AG09309 (cell line): ENCODE results near the gene GLTP.
"Not testable (repeated sequence)": the region's sequence is repeated elsewhere in the genome, so short reads cannot be mapped to it uniquely, and the experiment has no call there.

ENCODE experiments used
- DNase-seq: peaks from one replicate; pipeline ENCODE4 v3.0.0-alpha.2; 2010; ENCODE audit warnings: low read depth
- H3K4me3 ChIP-seq: 2 replicates; pipeline ENCODE4 v1.5.1; 2011; ENCODE audit warnings: mild to moderate bottlenecking, low read depth, low read length, moderate library complexity; ENCODE audit not compliant: control insufficient read depth
- CTCF ChIP-seq: IDR thresholded peaks from 2 replicates; pipeline ENCODE4 v1.5.1; 2011; ENCODE audit warnings: mild to moderate bottlenecking, low read depth, low read length, inconsistent platforms; ENCODE audit not compliant: insufficient read depth, control insufficient read depth; ENCODE audit errors: missing control alignments

Gene GLTP

DNA sequence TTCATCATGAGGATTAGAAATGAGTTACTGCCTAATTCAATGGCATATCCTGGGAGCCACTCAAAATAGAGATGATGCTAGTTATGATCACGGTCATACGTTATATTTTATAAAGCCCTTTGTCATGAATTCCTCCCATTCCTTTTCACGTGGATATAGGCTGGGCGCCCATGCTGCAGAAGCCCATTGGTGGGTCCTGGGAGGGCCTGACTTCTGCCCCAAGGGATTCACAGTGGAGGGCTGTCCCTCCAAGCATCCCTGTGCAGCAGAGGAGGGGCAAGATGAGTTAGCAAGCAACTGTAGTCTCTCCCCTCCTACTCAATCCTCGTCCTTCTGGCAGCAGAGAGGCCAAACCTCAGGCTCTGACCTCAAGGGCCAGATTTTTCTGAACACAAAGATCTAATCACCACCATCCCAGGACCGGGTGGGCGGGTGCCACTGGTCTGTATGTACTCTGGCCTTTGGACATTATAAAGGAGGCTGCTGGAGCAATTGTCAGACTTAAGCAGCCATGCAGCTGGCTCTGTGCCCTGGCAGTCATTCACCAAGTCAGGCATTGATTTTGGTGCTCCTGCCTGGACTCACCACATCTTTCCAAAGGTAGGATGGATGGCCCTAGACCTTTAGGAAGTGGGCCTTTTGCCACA is 8.6 kb downstream of the GLTP start:
- TF ChIP-seq CTCF, result no peak
- H3K4me3 ChIP-seq, result no peak overlapping the region
- DNase-seq, result no peak

DNA sequence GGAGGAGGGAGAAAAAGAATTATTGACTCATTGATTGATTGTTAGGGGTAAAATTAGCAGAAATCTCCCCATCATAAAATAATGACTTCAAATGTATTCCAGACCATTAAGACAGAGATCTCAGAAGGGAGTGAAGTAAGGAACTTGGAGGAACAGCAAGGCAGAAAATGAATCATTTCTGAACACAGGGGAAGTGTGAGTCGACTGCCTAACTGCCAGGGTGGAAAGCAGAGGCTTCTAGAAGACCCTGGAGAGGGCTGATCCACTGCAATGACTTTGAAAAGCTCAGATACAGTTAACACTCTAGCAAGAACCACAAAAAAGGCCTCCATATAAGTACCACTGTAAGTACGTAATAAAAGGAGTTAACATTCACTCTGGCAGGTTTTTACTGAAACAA is 9.7 kb downstream of the GLTP start:
- H3K4me3 ChIP-seq, result no peak overlapping the region
- no peak for TF ChIP-seq CTCF
- no peak for DNase-seq

DNA sequence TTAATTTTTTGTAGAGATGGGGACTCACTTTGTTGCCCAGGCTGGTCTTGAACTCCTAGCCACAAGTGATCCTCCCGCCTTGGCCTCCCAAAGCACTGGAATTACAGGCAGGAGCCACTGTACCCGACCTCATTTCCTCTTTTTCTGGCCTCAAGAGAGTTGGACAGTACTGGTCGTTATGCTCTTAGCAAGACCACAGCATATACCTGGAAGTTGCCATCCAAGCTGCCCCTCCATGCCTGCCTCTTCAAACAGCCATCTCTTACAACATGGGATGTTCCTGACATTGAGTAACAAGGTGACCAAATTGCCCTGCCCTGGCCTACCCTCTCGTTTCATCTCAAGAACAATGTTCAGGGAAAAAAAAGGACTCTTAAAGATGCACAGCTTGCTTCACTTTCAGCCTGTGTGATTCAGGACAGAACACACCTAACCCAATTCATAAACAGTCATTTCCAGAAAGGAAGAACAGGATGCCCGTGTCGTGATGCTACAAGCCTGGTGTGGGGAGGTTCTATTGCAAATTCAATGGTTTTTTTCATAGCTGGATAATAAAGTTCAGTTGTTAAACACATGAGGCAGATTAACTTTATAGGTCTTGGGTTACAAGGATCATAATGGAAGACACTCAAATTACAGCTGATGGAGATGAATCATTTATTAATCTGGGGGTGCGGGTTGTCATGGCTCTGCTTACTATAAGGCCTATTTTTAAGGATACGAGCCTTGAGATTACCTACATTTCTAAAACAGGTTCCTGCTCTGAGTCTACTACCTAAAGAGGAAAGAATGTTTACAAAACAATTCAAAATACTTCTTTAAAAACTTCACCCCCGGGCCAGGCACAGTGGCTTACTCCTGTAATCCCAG is 11.9 kb downstream of the GLTP start:
- no peak for TF ChIP-seq CTCF
- H3K4me3 ChIP-seq, result no peak overlapping the region
- no peak for DNase-seq

GRCh38 chr12:109864916-109865315 is 15.4 kb downstream of the GLTP start:
- no peak for TF ChIP-seq CTCF
- no peak overlapping the region for H3K4me3 ChIP-seq
- no peak for DNase-seq

GRCh38 chr12:109863847-109864712 is 16.3 kb downstream of the GLTP start:
- DNase-seq, result no peak
- TF ChIP-seq CTCF, result no peak
- H3K4me3 ChIP-seq, result no peak overlapping the region

GRCh38 chr12:109862491-109862890 is 17.9 kb downstream of the GLTP start:
- DNase-seq, H3K4me3 ChIP-seq: not testable (repeated sequence)
